GM21526 (cell line): ENCODE results near the gene MAPK8.

Experiments used
- ATAC-seq: cut with Tn5 transposase; IDR thresholded peaks from one replicate; pipeline ENCODE4 v1.9.1; 2021; ENCODE audit warnings: moderate library complexity; ENCODE audit not compliant: unreplicated experiment, low FRiP score

The MAPK8 gene

GRCh38 chr10:48469516-48470020 is 163.1 kb downstream of the MAPK8 start:
- no peak for ATAC-seq

- no peak for ATAC-seq
Measured at GRCh38 chr10:48470115-48470892, 163.8 kb downstream of the MAPK8 start.

GRCh38 chr10:48470893-48471805 is 164.7 kb downstream of the MAPK8 start:
- no peak for ATAC-seq

GRCh38 chr10:48472501-48473069 is 166.1 kb downstream of the MAPK8 start:
- no peak for ATAC-seq

- ATAC-seq = no peak
Measured at GRCh38 chr10:48473704-48474103, 167.2 kb downstream of the MAPK8 start.

GRCh38 chr10:48474765-48475365 is 168.4 kb downstream of the MAPK8 start:
- no peak for ATAC-seq

GRCh38 chr10:48475943-48476278 is 169.4 kb downstream of the MAPK8 start:
- ATAC-seq = no peak

- no peak for ATAC-seq
Measured at GRCh38 chr10:48476279-48476982, 170.0 kb downstream of the MAPK8 start.

- ATAC-seq = no peak
Measured at GRCh38 chr10:48477141-48477540, 170.7 kb downstream of the MAPK8 start.

GRCh38 chr10:48477616-48478015 is 171.1 kb downstream of the MAPK8 start:
- ATAC-seq = no peak

GRCh38 chr10:48478469-48478868 is 172.0 kb downstream of the MAPK8 start:
- no peak for ATAC-seq

GRCh38 chr10:48478980-48479811 is 172.7 kb downstream of the MAPK8 start:
- no peak for ATAC-seq

GRCh38 chr10:48480397-48481374 is 174.2 kb downstream of the MAPK8 start:
- no peak for ATAC-seq

- ATAC-seq = no peak
Measured at GRCh38 chr10:48481385-48481784, 174.9 kb downstream of the MAPK8 start.

GRCh38 chr10:48482207-48482606 is 175.7 kb downstream of the MAPK8 start:
- ATAC-seq = no peak

- ATAC-seq = no peak
Measured at GRCh38 chr10:48484911-48485310, 178.4 kb downstream of the MAPK8 start.

GRCh38 chr10:48485711-48486110 is 179.2 kb downstream of the MAPK8 start:
- no peak for ATAC-seq

- no peak for ATAC-seq
Measured at GRCh38 chr10:48487244-48487643, 180.8 kb downstream of the MAPK8 start.
